ENCODE data around the gene IFNAR1.
"Not testable (repeated sequence)": the region's sequence is repeated elsewhere in the genome, so short reads cannot be mapped to it uniquely, and the experiment has no call there.

IFNAR1 gene

GRCh38 chr21:33378081-33378480, 53.3 kb downstream of the IFNAR1 start:
- no peak overlapping the region for H3K4me3 ChIP-seq (replicated peaks in 1 of 2; ENCODE audit: low read depth in 2 of 2, low read length in 2 of 2)
- no peak for DNase-seq (ENCODE audit: low read depth in 2 of 2)
- TF ChIP-seq CTCF (IDR thresholded peaks at IDR 0.05; ENCODE audit: low read depth, low read length), result no peak

DNA sequence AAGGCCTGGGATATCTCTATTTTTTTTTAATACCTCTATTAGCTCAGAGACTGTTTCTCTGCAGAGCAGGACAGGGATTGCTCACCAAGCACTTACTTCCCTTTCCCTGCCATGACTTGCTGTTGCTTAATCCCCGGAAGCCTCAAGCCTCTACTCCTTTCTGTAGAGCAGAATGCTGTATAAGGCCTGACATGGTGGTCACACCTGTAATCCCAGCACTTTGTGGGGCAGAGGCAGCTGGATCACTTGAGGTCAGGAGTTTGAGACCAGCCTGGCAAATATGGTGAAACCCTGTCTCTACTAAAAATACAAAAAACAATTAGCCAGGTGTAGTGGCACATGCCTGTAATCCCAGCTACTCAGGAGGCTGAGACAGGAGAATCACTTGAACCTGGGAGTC, 55.2 kb downstream of the IFNAR1 start:
- DNase-seq (ENCODE audit: low read depth in 2 of 2), result peak; percentile 86 to 89
- not testable (repeated sequence) for H3K4me3 ChIP-seq (replicated peaks in 1 of 2; ENCODE audit: low read depth in 2 of 2, low read length in 2 of 2)

GRCh38 chr21:33380483-33380998, 55.8 kb downstream of the IFNAR1 start:
- no peak overlapping the region for H3K4me3 ChIP-seq (replicated peaks in 1 of 2; ENCODE audit: low read depth in 2 of 2, low read length in 2 of 2)
- peak; percentile 96 to 97 for DNase-seq (ENCODE audit: low read depth in 2 of 2)
- no peak for TF ChIP-seq CTCF (IDR thresholded peaks at IDR 0.05; ENCODE audit: low read depth, low read length)

GRCh38 chr21:33381381-33381780, 56.6 kb downstream of the IFNAR1 start:
- not testable (repeated sequence) for H3K4me3 ChIP-seq (replicated peaks in 1 of 2; ENCODE audit: low read depth in 2 of 2, low read length in 2 of 2); DNase-seq (ENCODE audit: low read depth in 2 of 2)

DNA sequence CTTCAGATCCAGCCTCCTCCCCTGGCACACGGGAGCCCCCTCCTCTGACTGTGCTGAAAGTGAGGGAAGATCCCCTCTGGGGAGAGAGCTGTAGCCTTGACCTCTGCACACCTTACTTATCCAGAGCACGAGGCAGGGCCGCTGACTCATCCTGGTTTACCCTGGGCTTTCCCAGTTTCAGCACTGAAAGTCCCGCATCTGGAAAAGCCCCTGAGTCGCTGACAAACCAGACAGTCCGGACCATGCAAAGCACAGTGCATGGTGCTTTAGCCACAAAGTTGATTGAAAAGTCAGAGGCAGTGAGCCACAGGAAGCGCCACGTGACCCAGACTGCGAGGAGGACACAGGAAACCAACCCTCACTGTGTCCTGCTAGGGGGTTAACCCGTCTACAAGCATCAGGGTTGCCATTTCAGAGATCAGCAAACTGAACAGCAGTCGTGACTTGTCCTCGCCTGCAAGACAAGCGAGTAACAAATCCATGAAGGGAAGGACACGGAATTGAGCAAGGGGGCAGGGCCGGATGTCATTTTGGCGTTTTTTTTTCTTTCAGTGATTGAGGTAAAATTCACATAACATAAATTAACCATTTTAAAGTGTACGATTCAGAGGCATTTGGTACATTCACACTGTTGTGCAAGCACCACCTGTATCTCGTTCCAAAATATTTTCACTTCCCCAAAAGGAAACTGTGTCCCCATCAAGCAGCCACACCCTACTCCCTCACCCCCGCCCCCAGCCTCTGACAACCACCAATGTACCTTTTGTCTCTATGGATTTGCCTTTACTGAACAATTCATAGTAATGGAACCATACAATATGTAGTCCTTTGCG, 58.5 kb downstream of the IFNAR1 start:
- no peak for TF ChIP-seq CTCF (IDR thresholded peaks at IDR 0.05; ENCODE audit: low read depth, low read length)
- peak overlapping the region; percentile 8 to 9 for H3K4me3 ChIP-seq (replicated peaks in 1 of 2; ENCODE audit: low read depth in 2 of 2, low read length in 2 of 2)
- DNase-seq (ENCODE audit: low read depth in 2 of 2), result peak; percentile 74 to 91

- TF ChIP-seq CTCF (IDR thresholded peaks at IDR 0.05; ENCODE audit: low read depth, low read length), result no peak
- H3K4me3 ChIP-seq (replicated peaks in 1 of 2; ENCODE audit: low read depth in 2 of 2, low read length in 2 of 2), result no peak overlapping the region
- no peak for DNase-seq (ENCODE audit: low read depth in 2 of 2)
Observed at GRCh38 chr21:33384841-33385331, 60.1 kb downstream of the IFNAR1 start.

DNA sequence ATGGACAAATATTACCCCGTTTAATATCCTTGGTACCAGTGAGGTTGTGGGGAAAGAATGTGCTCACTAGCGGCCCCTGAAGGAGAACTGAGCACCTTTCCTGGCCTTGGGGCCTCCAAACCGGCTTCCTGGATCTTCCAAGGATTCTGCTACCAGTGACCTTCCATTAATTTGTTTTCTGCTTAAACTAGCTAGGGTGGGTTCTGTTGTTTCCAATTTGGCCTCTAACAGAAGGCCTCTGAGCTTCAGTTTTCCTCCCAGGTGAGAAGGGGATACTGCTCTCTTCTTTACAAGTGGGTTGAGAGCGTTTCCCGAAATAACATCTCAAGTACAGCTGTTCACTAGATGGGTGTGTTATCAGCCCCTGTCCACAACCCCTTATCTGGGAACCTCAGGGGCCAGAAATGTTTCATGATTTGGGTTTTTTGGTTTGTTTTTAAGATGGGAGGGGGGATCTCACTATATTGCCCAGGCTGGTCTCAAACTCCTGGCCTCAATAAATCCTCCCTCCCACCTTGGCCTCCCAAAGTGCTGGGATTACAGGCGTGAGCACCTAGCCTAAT, 61.5 kb downstream of the IFNAR1 start:
- DNase-seq (ENCODE audit: low read depth in 2 of 2), result no peak
- TF ChIP-seq CTCF (IDR thresholded peaks at IDR 0.05; ENCODE audit: low read depth, low read length), result peak; percentile 44
- H3K4me3 ChIP-seq (replicated peaks in 1 of 2; ENCODE audit: low read depth in 2 of 2, low read length in 2 of 2), result no peak overlapping the region

Measured in cardiac fibroblast (primary cell).